ENCODE data around the gene GJD2. TPM values are rescaled to one million over a fixed set of nuclear protein-coding genes. Genes with fewer than 3 reads are reported as not detected.

Gene GJD2
- total RNA-seq, 1 donor from 2014 or later = not detected

DNA sequence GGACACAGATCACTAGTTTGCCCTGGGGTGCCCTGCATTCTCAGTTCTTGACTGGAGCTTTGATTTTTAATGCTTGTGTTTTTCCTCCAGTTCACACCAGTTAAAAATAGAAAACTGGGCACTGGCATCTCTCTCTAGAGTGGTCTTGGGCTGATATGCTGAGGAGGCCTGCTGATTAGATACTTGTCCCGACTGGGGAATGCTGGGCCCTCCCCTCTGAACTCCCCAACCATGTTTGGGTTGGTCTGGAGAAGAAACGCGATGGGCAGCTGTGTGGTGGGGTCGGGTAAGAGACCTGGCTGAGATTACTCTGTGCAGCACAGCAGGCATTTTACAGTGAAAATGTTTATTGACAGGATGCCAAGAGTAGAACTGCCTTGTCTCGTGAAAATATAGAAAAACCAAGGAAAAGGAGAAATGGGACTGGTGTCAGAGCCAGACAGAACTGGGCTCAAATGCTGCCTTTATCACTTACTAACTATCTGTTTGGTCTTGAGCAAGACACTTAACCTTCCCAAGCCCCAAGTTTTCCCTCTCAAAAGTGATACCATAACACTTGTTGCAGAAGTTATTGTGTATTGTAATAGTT lies 42.1 kb upstream of the GJD2 start:
- TF ChIP-seq, protein P1, sequence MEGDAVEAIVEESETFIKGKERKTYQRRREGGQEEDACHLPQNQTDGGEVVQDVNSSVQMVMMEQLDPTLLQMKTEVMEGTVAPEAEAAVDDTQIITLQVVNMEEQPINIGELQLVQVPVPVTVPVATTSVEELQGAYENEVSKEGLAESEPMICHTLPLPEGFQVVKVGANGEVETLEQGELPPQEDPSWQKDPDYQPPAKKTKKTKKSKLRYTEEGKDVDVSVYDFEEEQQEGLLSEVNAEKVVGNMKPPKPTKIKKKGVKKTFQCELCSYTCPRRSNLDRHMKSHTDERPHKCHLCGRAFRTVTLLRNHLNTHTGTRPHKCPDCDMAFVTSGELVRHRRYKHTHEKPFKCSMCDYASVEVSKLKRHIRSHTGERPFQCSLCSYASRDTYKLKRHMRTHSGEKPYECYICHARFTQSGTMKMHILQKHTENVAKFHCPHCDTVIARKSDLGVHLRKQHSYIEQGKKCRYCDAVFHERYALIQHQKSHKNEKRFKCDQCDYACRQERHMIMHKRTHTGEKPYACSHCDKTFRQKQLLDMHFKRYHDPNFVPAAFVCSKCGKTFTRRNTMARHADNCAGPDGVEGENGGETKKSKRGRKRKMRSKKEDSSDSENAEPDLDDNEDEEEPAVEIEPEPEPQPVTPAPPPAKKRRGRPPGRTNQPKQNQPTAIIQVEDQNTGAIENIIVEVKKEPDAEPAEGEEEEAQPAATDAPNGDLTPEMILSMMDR (IDR thresholded peaks at IDR 0.05; ENCODE audit: unreplicated experiment) = no peak
- peaks cover 25% of the 10 kb centered on the region for H3K4me1 Mint-ChIP-seq
- no peaks in the 10 kb centered on the region for H3K9me3 Mint-ChIP-seq
- no peak overlapping the region for H3K4me3 Mint-ChIP-seq
- H3K27me3 Mint-ChIP-seq (ENCODE audit: low read depth) = peaks cover 33% of the 10 kb centered on the region
- no peak for DNase-seq (ENCODE audit: low spot score in 2 of 2, unreplicated experiment in 2 of 2)
- H3K36me3 Mint-ChIP-seq = no peaks in the 10 kb centered on the region
- H3K27ac Mint-ChIP-seq = no peak overlapping the region

DNA sequence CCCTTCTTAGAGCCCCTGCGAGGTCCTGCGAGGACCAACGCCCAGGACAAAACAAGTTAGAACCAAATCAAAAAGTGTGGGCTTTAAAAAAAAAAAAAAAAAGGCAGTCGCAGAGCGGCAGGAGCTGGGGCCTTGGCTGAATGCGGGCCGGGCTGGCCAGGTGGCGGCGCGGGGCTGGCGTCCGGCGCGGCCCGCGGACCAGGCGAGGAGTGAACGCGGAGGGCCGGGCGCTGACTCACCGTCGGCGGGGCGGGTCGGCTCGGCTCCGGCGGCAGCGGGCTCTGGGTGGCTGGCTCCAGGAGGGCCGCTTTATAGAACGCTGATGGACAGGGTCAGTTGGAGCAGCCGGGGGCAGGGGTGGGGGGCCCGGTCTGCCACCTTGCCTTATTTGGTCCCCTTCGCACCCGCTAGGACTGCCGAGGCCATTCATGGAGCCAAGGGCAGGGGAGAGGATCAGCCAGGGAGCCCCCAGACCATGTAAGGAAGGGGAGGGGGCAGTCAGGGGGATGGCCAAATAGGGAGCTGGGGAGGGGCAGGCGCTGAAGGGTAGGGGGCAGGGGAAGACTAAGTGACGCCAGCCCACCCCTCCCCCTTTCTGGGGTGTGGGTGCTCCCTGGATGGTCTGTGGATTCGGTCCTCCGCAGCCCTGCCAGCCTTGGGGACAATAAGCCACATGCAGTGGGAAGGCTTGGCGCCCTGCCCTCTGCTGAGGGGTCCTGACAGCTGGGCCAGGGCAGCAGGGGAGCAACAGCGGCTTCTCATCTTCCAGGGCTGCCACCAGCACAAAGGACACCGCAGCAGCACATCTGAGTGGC lies 40.7 kb upstream of the GJD2 start, which contains the start of gene ACTC1:
ACTC1 (minus strand) TSS at position 283 of the 815 bp plus-strand sequence. CDS start 741 bp downstream, outside the sequence.
- Mint-ChIP-seq H3K27me3 (ENCODE audit: low read depth) (peaks cover 33% of the 10 kb centered on the region), H3K9me3 (no peaks in the 10 kb centered on the region), H3K4me1 (peaks cover 22% of the 10 kb centered on the region), H3K36me3 (no peaks in the 10 kb centered on the region), H3K4me3 (peak within 1 kb of the TSS; percentile 63), H3K27ac (no peak within 1 kb of the TSS)
- peak; percentile 49 to 67 for DNase-seq (ENCODE audit: low spot score in 2 of 2, unreplicated experiment in 2 of 2)
- TF ChIP-seq, protein P1 (IDR thresholded peaks at IDR 0.05; ENCODE audit: unreplicated experiment) = no peak

DNA sequence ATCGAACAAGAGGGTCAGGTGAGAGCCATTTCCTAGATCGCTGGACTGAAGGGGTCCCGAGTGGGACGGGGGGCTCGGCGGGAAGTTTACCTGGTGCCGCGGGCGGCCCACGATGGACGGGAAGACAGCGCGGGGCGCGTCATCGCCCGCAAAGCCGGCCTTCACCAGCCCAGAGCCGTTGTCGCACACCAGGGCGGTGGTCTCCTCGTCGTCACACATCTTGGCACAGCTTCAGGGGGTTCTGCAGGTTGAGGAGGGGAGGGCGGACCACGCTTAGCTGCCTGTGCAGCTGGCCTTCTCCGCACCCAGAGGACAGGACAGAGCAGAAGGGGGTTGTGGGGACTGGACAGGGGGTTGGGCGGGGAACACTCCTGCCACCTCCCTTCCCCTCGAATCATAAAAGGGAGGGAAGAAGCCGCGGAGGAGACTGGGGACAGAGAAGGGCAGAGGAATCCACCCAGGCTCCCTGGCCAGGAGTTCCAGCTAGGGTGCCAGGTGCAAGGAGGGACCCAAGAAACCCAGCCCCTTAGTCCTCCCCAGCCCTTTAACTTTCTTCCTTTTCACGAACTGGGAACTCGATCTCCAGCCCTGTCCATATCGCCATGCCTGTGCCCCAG lies 39.9 kb upstream of the GJD2 start:
- H3K27me3 Mint-ChIP-seq (ENCODE audit: low read depth) = peaks cover 33% of the 10 kb centered on the region
- H3K9me3 Mint-ChIP-seq = no peaks in the 10 kb centered on the region
- H3K4me1 Mint-ChIP-seq = peaks cover 16% of the 10 kb centered on the region
- no peaks in the 10 kb centered on the region for H3K36me3 Mint-ChIP-seq
- TF ChIP-seq, protein P1 (IDR thresholded peaks at IDR 0.05; ENCODE audit: unreplicated experiment) = no peak
- H3K27ac Mint-ChIP-seq = no peak overlapping the region
- H3K4me3 Mint-ChIP-seq = peak overlapping the region; percentile 63
- DNase-seq (ENCODE audit: low spot score in 2 of 2, unreplicated experiment in 2 of 2) = no peak

DNA sequence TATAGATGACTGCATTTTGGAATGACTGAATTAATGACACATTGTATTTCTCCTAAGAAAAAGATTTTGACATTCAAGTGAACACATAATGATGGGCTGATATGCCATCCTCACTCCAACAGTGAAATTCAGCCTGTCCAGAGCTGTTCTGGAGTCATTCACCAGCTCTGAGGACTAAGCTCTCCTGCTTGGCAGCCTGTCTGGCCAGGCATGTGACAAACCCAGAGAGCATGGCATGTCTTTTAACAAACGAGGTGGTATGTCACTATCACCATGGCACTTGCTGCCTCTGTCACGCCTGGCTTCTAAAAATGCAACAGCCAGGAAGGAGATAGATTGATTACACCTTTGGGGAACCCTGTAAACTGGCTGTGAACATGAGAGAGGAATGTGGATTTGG lies 39.1 kb upstream of the GJD2 start:
- H3K27me3 Mint-ChIP-seq (ENCODE audit: low read depth) = peaks cover 33% of the 10 kb centered on the region
- DNase-seq (ENCODE audit: low spot score in 2 of 2, unreplicated experiment in 2 of 2) = no peak
- no peaks in the 10 kb centered on the region for H3K36me3 Mint-ChIP-seq
- TF ChIP-seq, protein P1 (IDR thresholded peaks at IDR 0.05; ENCODE audit: unreplicated experiment) = no peak
- H3K9me3 Mint-ChIP-seq = no peaks in the 10 kb centered on the region
- H3K27ac Mint-ChIP-seq = no peak overlapping the region
- peak overlapping the region; percentile 1 for H3K4me3 Mint-ChIP-seq
- H3K4me1 Mint-ChIP-seq = peaks cover 9% of the 10 kb centered on the region

DNA sequence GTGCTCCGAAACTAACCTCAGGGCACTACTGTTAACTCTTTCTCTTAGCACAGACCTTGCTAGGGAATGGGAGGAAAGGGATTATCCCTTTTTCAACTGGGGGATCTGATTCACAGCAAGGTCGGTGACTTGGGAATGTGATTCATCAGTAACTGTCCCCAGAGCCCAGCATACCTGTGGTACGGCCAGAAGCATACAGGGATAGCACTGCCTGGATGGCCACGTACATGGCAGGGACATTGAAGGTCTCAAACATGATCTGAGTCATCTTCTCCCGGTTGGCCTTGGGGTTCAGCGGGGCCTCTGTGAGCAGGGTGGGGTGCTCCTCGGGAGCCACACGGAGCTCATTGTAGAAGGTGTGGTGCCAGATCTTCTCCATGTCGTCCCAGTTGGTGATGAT lies 38.3 kb upstream of the GJD2 start:
- peaks cover 9% of the 10 kb centered on the region for H3K4me1 Mint-ChIP-seq
- H3K36me3 Mint-ChIP-seq = no peaks in the 10 kb centered on the region
- DNase-seq (ENCODE audit: low spot score in 2 of 2, unreplicated experiment in 2 of 2) = no peak
- TF ChIP-seq, protein P1 (IDR thresholded peaks at IDR 0.05; ENCODE audit: unreplicated experiment) = no peak
- no peaks in the 10 kb centered on the region for H3K9me3 Mint-ChIP-seq
- H3K27ac Mint-ChIP-seq = no peak overlapping the region
- H3K4me3 Mint-ChIP-seq = no peak overlapping the region
- peaks cover 33% of the 10 kb centered on the region for H3K27me3 Mint-ChIP-seq (ENCODE audit: low read depth)

Measured in mesothelial cell of epicardium (in vitro differentiated cells).